Measurements from ENCODE around the gene CASKIN1.

DNA sequence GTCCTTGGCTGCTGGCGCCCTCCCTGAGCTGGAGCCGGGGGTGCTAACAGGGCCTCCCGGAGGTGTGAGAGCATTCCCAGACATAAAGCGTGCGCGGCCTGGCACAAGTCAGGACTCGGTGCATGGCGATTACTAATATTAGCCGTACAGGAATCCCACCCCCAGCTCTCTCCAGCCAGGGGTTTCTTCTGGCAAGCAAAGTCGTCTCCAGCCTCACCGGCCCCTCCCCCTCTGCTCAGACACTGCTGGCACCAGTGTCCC, 5.0 kb downstream of the CASKIN1 start:
- no peak for TF ChIP-seq RAD21 (conservative IDR thresholded peaks at IDR 0.05 in 1 of 2, IDR thresholded peaks at IDR 0.05 in 1 of 2)
- no peak for TF ChIP-seq CTCF (IDR thresholded peaks at IDR 0.05)
- TF ChIP-seq NR3C1 (IDR thresholded peaks at IDR 0.05) = no peak
- TF ChIP-seq NFE2L2 (conservative IDR thresholded peaks at IDR 0.05; ENCODE audit: low read length) = no peak
- no peak for TF ChIP-seq ZC3H11A (IDR thresholded peaks at IDR 0.05)
- TF ChIP-seq FOSL2 (IDR thresholded peaks at IDR 0.05) = no peak
- no peak for TF ChIP-seq FOSL2 (CRISPR knock-in tag; IDR thresholded peaks at IDR 0.05)
- TF ChIP-seq HMGXB4 (CRISPR knock-in tag; IDR thresholded peaks at IDR 0.05; ENCODE audit: borderline replicate concordance) = no peak
- TF ChIP-seq, protein P1, sequence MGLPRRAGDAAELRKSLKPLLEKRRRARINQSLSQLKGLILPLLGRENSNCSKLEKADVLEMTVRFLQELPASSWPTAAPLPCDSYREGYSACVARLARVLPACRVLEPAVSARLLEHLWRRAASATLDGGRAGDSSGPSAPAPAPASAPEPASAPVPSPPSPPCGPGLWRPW (IDR thresholded peaks at IDR 0.05) = no peak
- TF ChIP-seq REST (IDR thresholded peaks at IDR 0.05) = no peak
- TF ChIP-seq CHD2 (IDR thresholded peaks at IDR 0.05; ENCODE audit: low read length, partially characterized antibody) = no peak
